Lung (tissue), 12 donors: ENCODE measurements around the gene SOCS7. TPM values are rescaled to one million over a fixed set of nuclear protein-coding genes. Genes with fewer than 3 reads are reported as not detected.

Experiments
- ATAC-seq: fragments of 200-7000 bp; cut with Tn5 transposase; one replicate; pipeline ENCODE4 v1.9.1; 2020; ENCODE audit warnings: moderate number of reproducible peaks; ENCODE audit not compliant: insufficient read depth, low FRiP score
- DNase-seq, 3 donors: peaks; one replicate each; pipeline ENCODE4 v3.0.0-alpha.2; 2013 to 2017
- H3K27ac ChIP-seq, 2 donors: one replicate each; pipeline ENCODE4 v1.5.1; 2013; ENCODE audit warnings: mild to moderate bottlenecking in 2 of 2, moderate library complexity in 2 of 2, control low read depth in 1 of 2, inconsistent platforms in 1 of 2, low read depth in 1 of 2, low read length in 1 of 2
- H3K27me3 ChIP-seq, 3 donors: one replicate each; pipeline ENCODE4 v1.5.1; 2013; ENCODE audit warnings: low read length in 2 of 3; ENCODE audit not compliant: control insufficient read depth in 3 of 3, insufficient read depth in 3 of 3
- H3K36me3 ChIP-seq, 4 donors: one replicate each; pipeline ENCODE4 v1.5.1; 2013; ENCODE audit warnings: low read length in 4 of 4, mild to moderate bottlenecking in 1 of 4, moderate library complexity in 1 of 4; ENCODE audit not compliant: control insufficient read depth in 4 of 4, insufficient read depth in 4 of 4
- H3K4me1 ChIP-seq, 5 donors: one replicate each; pipeline ENCODE4 v1.5.1; 2013; ENCODE audit warnings: low read length in 5 of 5, mild to moderate bottlenecking in 2 of 5, moderate library complexity in 1 of 5; ENCODE audit not compliant: control insufficient read depth in 5 of 5, insufficient read depth in 5 of 5
- H3K4me3 ChIP-seq: one replicate; pipeline ENCODE4 v1.5.1; 2013; ENCODE audit warnings: mild to moderate bottlenecking, control low read depth, moderate library complexity
- H3K9ac ChIP-seq, 2 donors: one replicate each; pipeline ENCODE4 v1.5.1; 2013; ENCODE audit warnings: low read length in 2 of 2, control low read depth in 1 of 2; ENCODE audit not compliant: insufficient read depth in 1 of 2
- H3K9me3 ChIP-seq, 4 donors: one replicate each; pipeline ENCODE4 v1.5.1; 2013; ENCODE audit warnings: low read length in 3 of 4, mild to moderate bottlenecking in 1 of 4, moderate library complexity in 1 of 4; ENCODE audit not compliant: control insufficient read depth in 4 of 4, insufficient read depth in 3 of 4
- WGBS, 2 donors: extraction: QIAGEN DNeasy Blood & Tissue Kit; methylation state at CpG; one replicate each; pipeline ENCODE4 v1.1.7; 2013; 5-methylcytosine and 5-hydroxymethylcytosine counted together
- polyA plus RNA-seq, 2 donors: library from polyadenylated mRNA; stranded (reverse); fragments of 200-250 nt; gene quantifications; one replicate each; pipeline ENCODE4 v1.2.1, GENCODE V29; 2013
- total RNA-seq, 2 donors: library from RNA; depleted of rRNA in 1 of 2; stranded (reverse); fragments of >200 nt in 1 of 2; gene quantifications; one replicate each; pipeline ENCODE4 v1.2.1, GENCODE V29; 2014 to 2021
- TF ChIP-seq, protein P1 (sequence below): IDR thresholded peaks from 2 replicates; pipeline ENCODE4 v1.5.1; 2012; ENCODE audit warnings: mild to moderate bottlenecking; ENCODE audit errors: control extremely low read depth, extremely low read depth
- donor health status: control.
- donor health status: control.
- donor health status: Bipolar disorder and iron deficiency.
- donor health status: healthy.
- donor health status: DM: yes; HTN: yes; CAD: no.

Gene SOCS7
- total and polyA plus RNA-seq, 4 donors: 6.5 to 23.6 (median 10.2) TPM

DNA sequence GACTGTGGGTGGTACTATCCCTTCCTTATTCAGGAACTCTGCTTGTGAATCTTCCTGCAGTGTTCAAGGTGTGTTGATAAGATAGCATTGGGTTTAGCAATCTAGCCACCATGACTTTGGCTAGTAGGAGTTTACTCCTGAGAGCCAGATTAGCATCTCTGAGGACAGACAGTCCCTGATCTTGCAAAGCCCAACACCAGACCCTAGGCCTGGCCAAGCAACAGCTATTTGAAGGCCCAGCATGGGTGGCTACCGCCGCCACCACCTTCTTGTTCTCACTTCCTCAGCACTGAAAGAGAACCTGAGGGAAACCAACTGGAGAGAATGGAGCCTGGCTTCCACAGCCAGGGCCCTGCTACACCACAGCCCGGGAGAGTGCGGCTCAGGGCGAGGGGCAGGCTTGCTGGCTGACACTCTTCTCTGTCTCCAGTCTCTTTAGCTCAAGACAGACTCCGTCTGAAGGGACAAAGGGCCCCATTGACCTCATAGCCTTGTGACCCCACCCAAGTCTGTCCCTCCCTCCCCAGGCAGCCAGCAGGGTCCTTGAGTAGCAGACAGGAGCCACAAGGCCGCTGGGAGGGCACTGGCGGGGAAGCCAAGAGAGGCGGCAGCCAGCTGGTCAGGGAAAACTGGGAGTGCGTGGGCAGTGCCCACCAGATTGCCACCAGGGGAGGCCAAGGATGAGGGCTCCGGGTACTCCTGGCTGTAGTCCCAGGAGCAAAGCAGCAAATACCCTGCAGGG lies 65.7 kb downstream of the SOCS7 start:
- TF ChIP-seq, protein P1, sequence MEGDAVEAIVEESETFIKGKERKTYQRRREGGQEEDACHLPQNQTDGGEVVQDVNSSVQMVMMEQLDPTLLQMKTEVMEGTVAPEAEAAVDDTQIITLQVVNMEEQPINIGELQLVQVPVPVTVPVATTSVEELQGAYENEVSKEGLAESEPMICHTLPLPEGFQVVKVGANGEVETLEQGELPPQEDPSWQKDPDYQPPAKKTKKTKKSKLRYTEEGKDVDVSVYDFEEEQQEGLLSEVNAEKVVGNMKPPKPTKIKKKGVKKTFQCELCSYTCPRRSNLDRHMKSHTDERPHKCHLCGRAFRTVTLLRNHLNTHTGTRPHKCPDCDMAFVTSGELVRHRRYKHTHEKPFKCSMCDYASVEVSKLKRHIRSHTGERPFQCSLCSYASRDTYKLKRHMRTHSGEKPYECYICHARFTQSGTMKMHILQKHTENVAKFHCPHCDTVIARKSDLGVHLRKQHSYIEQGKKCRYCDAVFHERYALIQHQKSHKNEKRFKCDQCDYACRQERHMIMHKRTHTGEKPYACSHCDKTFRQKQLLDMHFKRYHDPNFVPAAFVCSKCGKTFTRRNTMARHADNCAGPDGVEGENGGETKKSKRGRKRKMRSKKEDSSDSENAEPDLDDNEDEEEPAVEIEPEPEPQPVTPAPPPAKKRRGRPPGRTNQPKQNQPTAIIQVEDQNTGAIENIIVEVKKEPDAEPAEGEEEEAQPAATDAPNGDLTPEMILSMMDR: no peak
- Histone ChIP-seq H3K4me3 (no peak overlapping the region), H3K27ac (no peak overlapping the region), H3K27me3 (peaks cover 0 to 14% (median 13%) of the 10 kb centered on the region in 3 donors), H3K9me3 (no peaks in the 10 kb centered on the region), H3K9ac (no peak overlapping the region), H3K36me3 (no peaks in the 10 kb centered on the region), H3K4me1 (peaks cover 0 to 39% (median 10%) of the 10 kb centered on the region in 5 donors)
- 71 to 75% methylated on average over 11 of the region's 11 CpGs for WGBS, 2 donors
- DNase-seq (no peak), ATAC-seq (no peak)

DNA sequence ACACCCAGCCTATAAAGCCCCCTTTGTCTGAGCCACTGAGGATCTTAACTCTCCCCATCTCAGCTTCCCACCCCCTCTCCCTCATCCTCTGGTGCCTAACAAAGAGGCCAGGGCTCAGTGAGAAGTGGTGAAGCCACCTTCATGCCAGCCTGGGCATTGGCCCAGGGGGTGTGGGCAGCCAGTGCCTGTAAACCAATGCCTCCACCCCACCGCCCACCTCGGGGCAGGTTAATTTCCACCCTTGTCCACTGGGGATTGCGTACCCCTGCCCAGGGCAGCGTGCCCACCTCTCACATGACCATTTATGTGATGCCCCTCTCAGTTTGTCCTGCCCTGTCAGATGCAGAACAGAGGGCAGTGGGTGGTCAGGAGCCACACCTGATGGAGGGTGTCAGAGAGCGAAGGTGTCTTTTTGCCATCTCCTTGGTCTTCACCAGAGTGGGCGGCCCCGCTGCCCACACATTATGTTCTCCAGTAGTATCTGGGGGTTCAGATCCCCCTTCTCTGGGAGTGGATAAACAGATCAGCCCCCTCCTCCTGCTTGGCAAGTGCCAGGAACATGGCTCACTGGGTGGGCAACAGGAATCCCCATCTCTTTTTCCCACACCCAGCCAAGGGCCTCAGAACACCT lies 66.5 kb downstream of the SOCS7 start:
- no peak overlapping the region for H3K27ac ChIP-seq
- WGBS, 2 donors: 88 to 92% methylated on average over 7 of the region's 7 CpGs
- no peak for ATAC-seq
- peaks cover 0 to 14% (median 13%) of the 10 kb centered on the region in 3 donors for H3K27me3 ChIP-seq
- H3K9me3 ChIP-seq: no peaks in the 10 kb centered on the region
- TF ChIP-seq, protein P1: no peak
- no peak overlapping the region for H3K9ac ChIP-seq
- no peaks in the 10 kb centered on the region for H3K36me3 ChIP-seq
- no peak for DNase-seq
- H3K4me1 ChIP-seq: peaks cover 0 to 43% (median 10%) of the 10 kb centered on the region in 5 donors
- no peak overlapping the region for H3K4me3 ChIP-seq

DNA sequence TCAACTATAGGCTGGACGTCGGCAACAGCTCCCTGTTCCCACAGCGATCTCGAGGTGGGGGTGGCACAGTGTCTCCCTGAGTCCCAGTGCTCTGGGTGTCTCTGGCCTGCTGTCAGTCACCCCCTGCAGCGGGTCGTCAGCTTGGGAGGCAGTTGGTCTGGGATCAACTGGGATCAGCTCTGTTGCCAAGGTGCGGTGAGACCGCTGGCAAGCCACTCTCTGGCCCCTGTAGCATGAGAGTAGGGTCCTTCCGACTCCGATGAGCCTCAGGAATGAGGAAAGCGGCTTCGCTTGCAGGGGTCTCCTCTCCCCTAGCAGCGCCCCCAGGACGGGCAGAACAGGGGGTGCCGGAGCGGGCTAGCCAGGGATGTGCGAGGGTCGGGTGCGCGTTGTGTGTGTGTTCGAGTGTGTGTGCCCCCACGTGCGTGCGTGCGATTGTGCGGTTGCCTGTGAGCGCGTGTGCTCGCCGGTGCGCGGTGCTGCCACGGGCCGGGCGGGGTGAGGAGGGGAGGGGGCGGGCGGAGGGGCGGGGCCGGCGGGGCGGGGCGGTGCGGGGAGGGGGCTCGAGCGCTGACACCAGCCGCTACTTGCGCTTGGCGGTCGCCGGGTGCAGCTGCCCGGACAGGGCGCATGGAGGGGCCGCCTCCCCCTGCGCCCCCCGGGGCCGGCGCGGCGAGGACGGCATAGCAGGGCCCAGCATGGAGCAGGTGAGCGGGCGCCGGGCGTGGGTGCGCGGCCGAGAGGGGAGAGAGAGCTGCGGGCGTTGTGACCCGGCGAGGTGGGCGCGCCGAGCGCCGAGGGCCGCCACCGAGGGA lies 67.3 kb downstream of the SOCS7 start:
- TF ChIP-seq, protein P1: no peak
- peaks cover 0 to 43% (median 10%) of the 10 kb centered on the region in 5 donors for H3K4me1 ChIP-seq
- 6 to 14% methylated on average over 22 to 73 of the region's 78 CpGs for WGBS, 2 donors
- H3K36me3 ChIP-seq: no peaks in the 10 kb centered on the region
- no peak overlapping the region for H3K9ac ChIP-seq
- ATAC-seq: no peak
- H3K27me3 ChIP-seq: peaks cover 0 to 14% (median 13%) of the 10 kb centered on the region in 3 donors
- no peak overlapping the region for H3K4me3 ChIP-seq
- no peaks in the 10 kb centered on the region for H3K9me3 ChIP-seq
- H3K27ac ChIP-seq: no peak overlapping the region
- DNase-seq: no peak
